Measurements from ENCODE around the gene CDC14B.
A peak's percentile ranks its signal among the peaks of the same experiment; 100 is the strongest.
"Not testable (repeated sequence)": the region's sequence is repeated elsewhere in the genome, so short reads cannot be mapped to it uniquely, and the experiment has no call there.

The CDC14B gene

DNA sequence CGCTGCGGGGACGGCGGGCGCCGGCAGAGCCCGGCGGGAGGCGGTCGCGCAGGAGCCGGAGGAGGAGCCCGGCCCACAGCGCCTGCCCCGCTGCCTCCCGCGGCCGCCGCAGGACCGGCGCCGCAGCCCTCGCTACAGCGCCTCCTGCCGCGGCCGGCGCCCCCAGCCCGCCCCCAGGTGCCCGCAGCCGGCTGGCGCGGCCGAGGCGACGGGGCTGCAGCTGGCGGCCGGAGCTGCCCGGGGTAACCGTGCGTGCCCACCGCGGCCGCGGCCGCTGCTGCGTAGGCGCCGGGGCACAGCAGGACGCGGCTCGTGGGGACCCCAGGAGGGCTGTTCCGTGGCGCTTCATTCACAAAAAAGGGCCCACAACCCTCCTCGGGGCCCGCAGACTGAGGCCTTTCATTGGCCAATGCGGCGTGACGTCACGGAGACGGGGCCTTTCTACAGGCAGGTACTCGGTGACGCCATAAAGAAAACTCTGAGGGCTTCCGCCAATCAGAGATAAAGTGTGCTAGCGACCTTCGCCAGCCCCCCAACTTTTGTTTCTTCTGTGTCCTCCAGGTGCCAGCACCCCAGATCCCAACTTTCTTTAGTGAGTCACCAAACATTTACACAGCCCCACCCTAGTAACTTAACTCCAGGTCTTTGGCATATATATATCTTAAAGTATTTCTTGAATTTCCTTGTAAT lies at the start of gene CDC14B:
Gene CDC14B (minus strand): TSS at position 353 of the 690 bp plus-strand sequence. CDS start 465 bp downstream, outside the sequence.
- peak; percentile 75 to 94 (median 88) for DNase-seq

DNA sequence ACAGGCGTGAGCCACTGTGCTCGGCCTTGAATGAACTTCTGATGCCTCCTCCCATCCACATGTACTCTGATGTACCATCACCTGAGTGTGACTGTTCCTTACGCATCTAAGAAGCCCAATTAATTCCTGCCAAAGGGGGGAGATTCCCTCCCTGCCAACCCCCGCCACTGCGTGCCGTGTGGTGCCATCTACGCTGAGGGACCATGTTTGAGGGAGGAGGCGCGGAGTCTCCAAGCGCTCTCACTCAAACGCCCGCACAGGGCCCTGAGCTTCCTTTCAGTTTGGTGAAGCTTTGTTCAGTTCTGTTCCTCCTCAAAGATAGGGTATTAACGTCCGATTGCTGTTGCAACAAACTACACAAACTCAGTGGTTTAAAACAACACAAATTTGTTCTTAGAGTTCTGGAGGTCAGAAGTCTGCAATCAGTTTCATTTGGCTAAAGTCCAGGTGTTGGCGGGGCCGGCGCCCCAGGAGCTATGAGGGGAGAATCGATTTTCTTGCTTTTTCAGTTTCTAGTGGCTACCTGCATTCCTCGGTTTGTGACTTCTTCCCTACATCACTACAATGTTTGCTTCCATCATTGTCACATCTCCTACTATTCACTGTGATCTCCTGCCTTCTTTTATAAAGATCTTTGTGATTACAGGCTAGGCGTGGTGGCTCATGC lies 49.4 kb upstream of the CDC14B start:
- no peak for DNase-seq

DNA sequence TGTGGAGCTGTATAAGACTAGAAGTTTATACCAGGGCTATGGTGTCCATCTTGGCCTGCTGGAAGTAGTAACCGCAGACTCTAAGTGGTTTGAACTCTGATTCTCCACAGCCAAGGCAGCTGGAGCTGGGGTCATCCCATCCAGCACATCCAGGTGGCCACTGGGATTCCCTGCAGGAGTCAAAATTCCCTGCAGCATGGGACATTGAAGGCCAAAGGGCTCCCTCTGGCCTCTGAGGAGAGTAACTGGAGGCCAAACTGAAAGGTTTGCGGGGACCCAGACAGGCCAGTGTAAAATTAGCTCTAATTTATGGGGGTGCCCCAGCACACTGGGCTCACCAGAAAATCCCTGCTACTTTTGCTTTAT lies 47.7 kb upstream of the CDC14B start:
- DNase-seq, result no peak

DNA sequence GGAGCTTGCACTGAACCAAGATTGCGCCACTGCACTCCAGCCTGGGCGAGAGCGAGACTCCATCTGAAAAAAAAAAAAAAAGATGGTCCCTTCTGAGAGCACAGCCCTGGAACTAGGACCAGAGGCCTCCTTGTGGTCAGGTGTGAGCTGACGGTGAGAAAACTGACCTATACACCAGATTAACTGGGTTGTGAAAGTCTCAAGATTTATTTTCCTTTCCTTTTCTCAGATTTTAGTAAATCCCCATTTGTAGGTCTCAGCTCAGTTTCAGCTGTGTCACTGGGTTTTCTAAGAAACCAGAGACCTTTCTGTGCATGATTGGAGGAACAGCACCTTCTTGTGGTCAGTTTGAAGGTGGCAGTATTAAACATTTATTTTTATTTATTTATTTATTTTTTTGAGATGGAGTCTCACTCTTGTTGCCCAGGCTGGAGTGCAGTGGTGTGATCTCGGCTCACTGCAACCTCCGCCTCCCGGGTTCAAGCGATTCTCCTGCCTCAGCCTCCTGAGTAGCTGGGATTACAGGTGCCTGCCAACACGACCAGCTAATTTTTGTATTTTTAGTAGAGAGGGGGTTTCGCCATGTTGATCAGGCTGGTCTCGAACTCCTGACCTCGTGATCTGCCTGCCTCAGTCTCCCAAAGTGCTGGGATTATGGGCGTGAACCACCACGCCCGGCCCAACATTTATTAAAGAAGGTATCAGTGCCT lies 47.2 kb upstream of the CDC14B start:
- peak in 2 of 3 experiments; percentile 14 to 71 for DNase-seq

DNA sequence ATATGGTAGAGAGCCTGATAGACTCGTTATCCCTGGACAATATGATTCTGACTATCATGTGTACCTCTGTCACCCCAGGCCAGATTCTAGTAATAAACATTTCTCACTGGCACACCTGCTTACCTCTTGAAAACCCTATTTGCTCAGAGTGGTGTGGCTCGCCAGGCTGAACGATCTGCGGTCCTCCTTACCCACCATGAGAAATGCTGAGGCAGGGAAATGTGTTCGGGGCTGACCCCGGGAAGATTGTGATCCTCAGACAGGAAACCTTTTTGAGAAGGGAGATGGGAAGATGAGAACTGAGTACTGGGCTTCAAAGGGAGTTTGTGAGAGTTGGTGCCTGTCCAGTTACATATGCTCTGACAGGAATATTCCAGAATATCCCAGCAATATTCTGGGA lies 46.1 kb upstream of the CDC14B start:
- peak in 1 of 3 experiments; percentile 19 for DNase-seq

DNA sequence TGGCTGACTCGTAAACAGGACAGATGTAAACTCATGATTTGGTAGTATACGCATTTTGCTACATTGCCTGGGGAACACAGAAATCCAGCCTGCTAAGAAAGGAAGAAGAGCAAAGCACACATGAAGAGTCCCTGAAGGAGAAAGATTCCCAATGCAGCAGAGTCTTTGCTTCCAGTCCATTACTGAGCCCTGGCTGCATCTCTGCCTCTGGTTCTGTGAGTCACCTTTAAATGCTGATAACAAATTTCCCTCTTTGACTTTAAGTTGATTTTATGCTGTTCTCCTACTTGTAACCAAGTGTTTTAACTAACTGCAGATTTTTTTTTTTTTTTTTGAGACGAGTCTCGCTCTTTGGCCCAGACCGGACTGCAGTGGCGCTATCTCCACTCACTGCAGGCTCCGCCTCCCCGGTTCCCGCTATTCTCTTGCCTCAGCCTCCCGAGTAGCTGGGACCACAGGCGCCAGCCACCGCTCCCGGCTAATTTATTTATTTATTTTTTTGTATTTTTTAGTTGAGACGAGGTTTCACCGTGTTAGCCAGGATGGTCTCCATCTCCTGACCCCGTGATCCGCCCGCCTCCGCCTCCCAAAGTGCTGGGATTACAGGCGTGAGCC lies 44.0 kb upstream of the CDC14B start:
- no peak for DNase-seq

DNA sequence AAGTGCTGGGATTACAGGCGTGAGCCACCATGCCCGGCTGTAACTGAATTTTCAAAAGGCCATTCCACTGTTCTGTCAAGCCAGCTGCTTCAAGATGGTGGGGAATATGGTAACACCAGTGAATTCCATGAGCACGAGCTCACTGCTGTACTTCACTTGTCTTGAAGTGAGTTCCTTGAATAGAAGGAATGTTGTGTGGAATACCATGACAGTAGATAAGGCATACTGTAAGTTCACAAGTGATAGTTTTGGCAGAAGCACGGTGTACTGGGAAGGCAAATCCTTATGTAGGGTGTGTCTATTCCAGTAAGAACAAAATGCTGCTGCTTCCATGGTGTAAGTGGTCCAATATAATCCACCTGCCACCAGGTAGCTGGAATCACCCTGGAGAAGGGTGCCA lies 42.1 kb upstream of the CDC14B start:
- no peak for DNase-seq

DNA sequence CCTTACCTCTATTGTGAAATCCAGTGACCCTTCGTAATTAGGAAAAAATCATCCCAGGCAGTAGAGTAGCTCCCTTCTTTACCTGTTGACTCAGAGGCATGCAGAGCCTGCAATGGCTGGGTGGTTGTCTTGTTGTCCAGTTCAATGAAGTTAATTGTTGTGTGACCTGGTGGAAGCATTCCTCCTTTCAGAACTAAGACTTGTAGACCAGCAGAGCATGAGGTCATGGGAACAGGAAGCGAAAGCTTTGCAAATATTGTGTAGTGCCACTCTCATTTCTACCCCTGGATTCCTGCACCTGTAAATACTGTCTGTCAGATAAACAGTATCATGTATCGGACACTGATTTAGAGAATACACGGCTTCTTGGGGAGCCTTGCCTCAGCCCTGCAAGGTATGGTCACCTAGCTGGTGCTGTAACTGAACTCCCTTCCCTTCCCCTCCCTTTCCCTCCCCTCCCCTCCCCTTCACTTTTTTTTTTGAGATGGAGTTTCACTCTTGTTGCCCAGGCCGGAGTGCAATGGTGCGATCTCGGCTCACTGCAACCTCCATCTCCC lies 41.1 kb upstream of the CDC14B start:
- no peak for DNase-seq

DNA sequence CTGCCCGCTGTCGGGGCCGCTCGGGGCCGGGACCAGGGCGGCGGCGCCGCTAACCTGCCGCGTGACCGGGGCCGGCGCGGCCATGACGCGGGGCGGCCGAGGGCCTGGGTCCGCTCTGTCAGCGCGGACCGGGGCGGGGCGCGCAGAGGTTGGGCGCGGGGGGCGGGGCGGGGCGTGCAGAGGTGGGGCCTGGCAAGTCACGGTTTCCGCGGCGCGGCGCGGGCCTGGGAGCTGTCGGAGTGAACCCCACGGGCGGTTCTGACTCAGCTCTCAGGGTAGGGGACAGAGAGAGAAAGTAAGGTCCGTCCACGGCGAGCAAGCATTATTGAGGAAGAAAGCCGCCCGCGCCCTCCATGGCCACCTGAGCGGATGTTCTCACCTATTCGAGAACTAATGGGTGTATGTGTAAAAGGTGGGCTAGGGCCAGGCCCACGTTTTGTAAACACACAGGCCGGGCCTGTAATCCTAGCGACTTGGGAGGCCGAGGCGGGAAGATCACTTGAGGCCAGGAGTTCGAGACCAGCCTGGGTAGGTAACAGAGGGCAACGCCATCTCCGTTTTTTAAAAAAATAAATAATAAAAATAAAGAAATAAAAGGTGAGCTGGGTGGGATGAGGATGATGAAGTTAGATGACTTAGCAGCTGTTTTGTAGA lies 35.7 kb upstream of the CDC14B start, which contains the start of gene PRXL2C:
Gene PRXL2C (minus strand): TSS at position 120 of the 654 bp plus-strand sequence. CDS start 36 bp downstream, at position 84.
- peak; percentile 45 to 88 (median 84) for DNase-seq

DNA sequence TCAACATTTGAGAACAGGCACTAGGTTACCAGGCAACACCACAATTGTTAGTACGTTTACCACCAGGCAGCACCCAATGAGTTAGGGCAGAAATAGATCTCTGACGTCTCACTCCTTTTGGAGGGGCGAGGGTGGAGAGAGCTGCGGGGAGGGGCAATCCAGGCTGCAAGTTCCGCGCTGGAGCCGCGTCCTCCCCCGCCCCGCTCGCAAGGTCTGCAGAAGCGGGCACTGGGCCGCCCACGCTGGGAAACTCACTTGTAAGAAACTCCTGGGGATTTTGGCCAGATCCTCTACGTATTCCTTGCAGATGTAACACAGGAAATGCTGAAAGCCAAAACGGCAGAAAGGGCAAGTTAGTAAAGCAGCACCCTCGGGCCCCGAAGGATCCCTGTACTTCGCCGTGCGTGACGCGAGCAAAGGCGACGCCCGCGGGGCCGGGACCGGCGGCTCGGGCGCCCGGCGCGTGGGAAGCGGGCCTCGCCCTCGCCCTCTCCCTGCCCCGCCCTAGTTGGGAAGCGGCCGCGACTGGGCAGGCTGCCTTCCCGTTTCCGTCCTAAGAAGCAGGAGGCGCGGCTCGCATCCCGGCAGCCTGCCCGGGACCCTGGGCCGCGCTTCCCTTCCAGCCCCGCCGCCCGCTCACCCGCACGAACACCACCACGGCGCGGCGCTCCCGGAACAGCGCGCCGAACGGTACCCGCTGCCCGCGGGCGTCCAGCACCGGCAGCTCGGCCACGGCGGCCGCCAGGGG lies 35.0 kb upstream of the CDC14B start:
- DNase-seq, result peak; percentile 34 to 91 (median 89)

DNA sequence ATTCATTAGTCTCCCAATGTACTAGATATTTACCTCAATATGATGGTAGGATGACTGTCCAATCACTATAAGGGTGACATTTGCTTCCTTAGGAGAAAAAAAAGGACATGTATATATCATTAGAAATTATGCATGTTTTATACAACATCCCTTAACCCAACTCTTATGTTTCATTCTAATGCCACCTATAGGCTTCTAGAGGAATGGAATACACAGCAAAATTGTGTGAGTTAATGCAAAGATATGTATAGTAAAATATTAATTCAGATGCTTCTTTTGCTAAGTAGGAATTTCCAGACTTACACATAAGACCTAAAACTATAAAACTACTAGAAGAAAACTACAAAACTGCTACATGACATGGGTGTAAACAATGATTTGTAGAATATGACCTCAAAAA lies 32.0 kb upstream of the CDC14B start:
- peak in 1 of 3 experiments; percentile 38 for DNase-seq

DNA sequence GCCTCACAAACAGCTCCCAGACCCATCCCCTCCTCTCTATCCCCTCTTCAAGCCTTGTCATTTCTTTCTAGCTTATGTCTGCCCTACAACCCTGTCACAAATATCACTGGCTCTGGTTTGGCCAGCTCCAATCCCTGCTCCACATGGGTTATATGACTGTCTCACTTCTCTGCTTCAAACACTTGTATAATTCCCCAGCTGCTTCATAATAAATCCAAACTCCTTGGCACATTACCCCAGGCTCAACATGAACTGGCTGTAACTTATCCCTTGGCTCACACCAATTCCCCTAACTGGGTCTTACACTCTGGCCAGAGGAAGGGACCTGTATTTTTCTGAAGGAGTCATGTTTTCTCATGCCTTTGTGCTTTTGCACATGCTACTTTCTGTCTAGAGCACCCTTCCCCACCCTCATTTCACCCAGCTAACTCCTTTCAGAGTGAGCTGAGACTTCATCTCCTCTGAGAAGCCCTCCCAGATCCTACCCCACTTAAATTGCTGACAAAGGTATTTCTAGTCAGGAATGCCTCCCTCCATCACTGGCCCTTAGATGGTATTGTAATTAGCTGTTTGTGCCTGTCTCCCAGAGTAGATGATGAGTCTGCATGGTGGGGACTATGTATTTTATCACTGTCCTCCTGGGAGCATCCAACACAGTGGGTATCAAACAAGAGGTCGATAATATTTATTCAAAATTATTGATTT lies 30.1 kb upstream of the CDC14B start:
- no peak for DNase-seq

DNA sequence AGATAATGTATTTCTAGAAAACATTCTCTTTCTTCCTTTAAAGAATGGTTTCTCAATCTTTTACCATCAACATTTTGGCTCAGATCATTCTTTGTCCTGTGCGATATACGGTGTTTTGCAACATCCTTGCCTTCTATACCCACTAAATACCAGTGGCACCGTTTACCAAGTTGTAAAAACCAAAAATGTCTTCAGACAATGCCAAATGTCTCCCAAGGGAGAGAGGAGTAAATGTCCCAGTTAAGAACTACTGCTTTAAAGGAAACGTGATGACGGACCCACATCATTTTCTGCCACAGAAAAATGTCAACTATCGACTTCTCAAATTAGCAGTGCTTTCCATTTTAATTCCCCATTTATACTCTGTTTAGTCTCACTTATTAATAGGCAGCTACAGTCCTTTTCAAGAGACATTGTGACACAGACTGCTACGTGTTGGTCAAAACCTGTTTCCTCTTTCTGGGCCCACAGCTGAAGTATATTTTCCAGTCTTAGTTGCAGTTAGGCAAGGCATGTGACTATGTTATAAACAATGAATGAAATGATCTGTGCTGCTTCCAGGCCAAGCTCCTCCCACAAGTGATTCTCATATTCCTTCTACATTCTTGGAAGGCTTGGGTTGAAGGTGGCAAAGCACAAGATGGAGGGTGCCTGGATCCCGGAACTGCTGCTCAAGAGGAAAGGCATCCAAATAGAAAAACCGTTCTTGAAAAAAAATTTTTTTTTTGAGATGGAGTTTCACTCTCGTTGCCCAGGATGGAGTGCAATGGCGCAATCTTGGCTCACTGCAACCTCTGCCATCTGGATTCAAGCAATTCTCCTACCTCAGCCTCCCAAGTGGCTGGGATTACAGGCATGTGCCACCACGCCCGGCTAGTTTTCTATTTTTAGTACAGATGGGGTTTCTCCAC lies 26.7 kb upstream of the CDC14B start:
- no peak for DNase-seq

DNA sequence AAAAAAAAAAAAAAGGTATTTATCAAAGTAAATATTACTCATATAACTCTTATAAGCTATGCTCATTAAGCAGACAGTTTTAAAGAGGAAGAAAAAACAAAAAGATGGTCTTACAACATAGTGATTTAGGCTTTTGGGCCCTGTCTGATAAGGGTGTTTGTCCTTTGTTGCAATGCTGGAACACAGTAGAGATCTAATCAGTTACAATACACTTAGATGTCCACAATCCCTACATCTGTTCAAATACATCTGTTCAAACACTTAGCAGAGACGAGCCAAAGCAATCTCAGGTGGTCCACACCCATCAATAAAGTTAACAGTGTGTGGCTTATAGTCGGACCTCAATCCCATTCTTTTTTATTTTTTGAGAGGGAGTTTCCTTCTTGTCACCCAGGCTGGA lies 24.5 kb upstream of the CDC14B start:
- DNase-seq, result peak in 1 of 3 experiments; percentile 20

DNA sequence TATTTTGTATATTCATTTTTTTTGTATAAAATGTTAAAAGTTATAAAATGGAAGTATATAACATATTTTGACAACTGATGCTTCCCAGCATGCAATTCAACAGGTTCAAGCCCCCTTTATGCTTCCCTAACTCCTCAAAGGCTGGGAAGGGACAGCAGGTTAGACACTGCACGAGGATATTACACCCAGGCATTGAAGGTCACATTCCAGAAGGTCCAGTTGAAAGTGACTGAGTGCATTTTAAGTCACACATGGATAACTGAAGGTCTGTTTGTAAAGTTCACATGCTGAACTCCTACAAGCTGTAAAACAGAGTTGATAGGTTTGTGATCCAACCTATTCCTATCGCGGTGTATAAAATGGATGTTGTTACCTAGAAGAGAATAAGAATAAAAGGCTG lies 21.9 kb upstream of the CDC14B start:
- no peak for DNase-seq

DNA sequence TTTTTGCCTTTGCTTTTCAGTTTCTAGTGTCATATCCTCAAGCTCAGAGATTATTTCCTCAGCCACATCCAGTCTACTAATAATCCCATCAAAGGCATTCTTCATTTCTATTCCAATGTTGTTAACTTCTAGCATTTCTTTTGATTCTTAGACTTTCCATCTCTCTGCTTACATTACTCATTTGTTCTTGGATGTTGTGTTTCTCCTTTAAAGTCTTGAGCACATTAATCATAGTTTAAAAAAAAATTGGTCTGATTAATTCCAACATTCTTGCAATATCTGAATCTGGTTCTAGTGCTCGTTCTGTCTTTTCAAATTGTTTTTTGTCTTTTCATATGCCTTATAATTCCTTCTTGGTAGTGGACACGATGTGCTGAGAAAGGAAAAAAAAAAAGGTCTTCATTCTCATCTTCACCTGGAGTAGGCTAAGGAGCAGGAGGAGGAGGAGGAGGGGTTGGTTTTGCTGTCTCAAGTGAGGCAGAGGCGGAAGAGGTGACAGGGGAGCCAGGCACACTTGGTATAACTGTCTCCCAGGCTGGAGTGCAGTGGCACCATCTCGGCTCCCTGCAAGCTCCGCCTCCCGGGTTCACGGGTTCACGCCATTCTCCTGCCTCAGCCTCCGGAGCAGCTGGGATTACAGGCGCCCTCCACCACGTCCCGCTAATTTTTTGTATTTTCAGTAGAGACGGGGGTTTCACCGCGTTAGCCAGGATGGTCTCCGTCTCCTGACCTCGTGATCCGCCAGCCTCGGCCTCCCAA lies 19.1 kb upstream of the CDC14B start:
- DNase-seq, result no peak

DNA sequence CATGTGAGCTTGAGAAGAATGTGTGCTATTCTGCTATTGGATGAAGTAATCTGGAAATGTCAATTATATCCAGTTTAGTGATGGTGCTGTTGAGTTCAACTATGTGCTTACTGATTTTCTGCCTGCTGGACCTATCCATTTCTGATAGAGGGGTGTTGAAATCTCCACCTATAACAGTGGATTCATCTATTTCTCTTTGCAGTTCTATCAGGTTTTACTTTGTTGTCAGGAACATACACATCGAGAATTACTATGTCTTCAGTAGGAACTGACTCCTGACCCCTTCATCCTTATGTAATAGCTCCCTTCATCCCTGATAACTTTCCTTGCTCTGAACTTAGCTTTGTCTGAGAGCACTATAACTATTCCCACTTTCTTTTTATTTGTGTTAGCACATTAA lies 16.7 kb upstream of the CDC14B start:
- DNase-seq, result no peak

DNA sequence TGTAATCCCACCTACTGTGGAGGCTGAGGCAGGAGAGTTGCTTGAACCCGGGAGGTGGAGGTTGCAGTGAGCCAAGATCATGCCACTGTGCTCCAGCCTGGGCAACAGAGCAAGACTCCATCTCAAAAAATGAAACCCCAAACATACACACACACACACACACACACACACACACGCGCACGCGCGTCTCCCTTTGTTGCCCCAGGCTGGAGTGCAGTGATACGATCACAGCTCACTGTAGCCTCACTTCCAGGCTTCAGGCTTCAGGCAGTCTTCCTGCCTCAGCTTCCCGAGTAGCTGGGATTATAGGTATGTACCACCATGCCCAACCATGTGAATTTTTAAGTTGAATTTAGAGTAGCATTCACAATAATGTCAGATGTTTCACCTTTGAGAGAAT lies 13.9 kb upstream of the CDC14B start:
- not testable (repeated sequence) for DNase-seq

DNA sequence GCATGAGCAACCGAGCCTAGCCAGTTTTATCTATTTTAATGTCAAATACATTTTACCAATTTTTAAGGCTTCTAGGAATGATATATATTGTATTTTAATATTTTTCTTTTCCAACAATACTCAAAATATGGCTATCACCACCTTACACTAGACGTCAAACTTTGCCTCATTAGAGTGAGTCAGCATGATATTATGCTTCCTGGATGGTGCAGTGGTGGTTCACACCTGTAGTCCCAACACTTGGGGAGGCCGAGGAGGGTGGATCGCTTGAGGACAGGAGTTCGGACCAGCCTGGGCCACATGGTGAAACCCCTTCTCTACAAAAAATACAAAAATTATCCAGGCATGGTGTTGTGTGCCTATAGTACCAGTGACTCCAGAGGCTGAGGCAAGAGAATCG lies 7.3 kb upstream of the CDC14B start:
- DNase-seq, result no peak

Measured in NCI-H1417 (cell line).